Lung (tissue), 12 donors: Measurements from ENCODE around the gene PLEKHG2. TPM values are rescaled to one million over a fixed set of nuclear protein-coding genes. Genes with fewer than 3 reads are reported as not detected.

Experiments used
- ATAC-seq: fragments of 200-7000 bp; cut with Tn5 transposase; one replicate; pipeline ENCODE4 v1.9.1; 2020; ENCODE audit warnings: moderate number of reproducible peaks; ENCODE audit not compliant: insufficient read depth, low FRiP score
- DNase-seq, 3 donors: peaks; one replicate each; pipeline ENCODE4 v3.0.0-alpha.2; 2013 to 2017
- H3K27ac ChIP-seq, 2 donors: one replicate each; pipeline ENCODE4 v1.5.1; 2013; ENCODE audit warnings: mild to moderate bottlenecking in 2 of 2, moderate library complexity in 2 of 2, control low read depth in 1 of 2, inconsistent platforms in 1 of 2, low read depth in 1 of 2, low read length in 1 of 2
- H3K27me3 ChIP-seq, 3 donors: one replicate each; pipeline ENCODE4 v1.5.1; 2013; ENCODE audit warnings: low read length in 2 of 3; ENCODE audit not compliant: control insufficient read depth in 3 of 3, insufficient read depth in 3 of 3
- H3K36me3 ChIP-seq, 4 donors: one replicate each; pipeline ENCODE4 v1.5.1; 2013; ENCODE audit warnings: low read length in 4 of 4, mild to moderate bottlenecking in 1 of 4, moderate library complexity in 1 of 4; ENCODE audit not compliant: control insufficient read depth in 4 of 4, insufficient read depth in 4 of 4
- H3K4me1 ChIP-seq, 5 donors: one replicate each; pipeline ENCODE4 v1.5.1; 2013; ENCODE audit warnings: low read length in 5 of 5, mild to moderate bottlenecking in 2 of 5, moderate library complexity in 1 of 5; ENCODE audit not compliant: control insufficient read depth in 5 of 5, insufficient read depth in 5 of 5
- H3K4me3 ChIP-seq: one replicate; pipeline ENCODE4 v1.5.1; 2013; ENCODE audit warnings: mild to moderate bottlenecking, control low read depth, moderate library complexity
- H3K9ac ChIP-seq, 2 donors: one replicate each; pipeline ENCODE4 v1.5.1; 2013; ENCODE audit warnings: low read length in 2 of 2, control low read depth in 1 of 2; ENCODE audit not compliant: insufficient read depth in 1 of 2
- H3K9me3 ChIP-seq, 4 donors: one replicate each; pipeline ENCODE4 v1.5.1; 2013; ENCODE audit warnings: low read length in 3 of 4, mild to moderate bottlenecking in 1 of 4, moderate library complexity in 1 of 4; ENCODE audit not compliant: control insufficient read depth in 4 of 4, insufficient read depth in 3 of 4
- CTCF ChIP-seq: IDR thresholded peaks from 2 replicates; pipeline ENCODE4 v1.5.1; 2012; ENCODE audit warnings: mild to moderate bottlenecking; ENCODE audit errors: control extremely low read depth, extremely low read depth
- WGBS, 2 donors: extraction: QIAGEN DNeasy Blood & Tissue Kit; methylation state at CpG; one replicate each; pipeline ENCODE4 v1.1.7; 2013; 5-methylcytosine and 5-hydroxymethylcytosine counted together
- polyA plus RNA-seq, 2 donors: library from polyadenylated mRNA; stranded (reverse); fragments of 200-250 nt; gene quantifications; one replicate each; pipeline ENCODE4 v1.2.1, GENCODE V29; 2013
- total RNA-seq, 2 donors: library from RNA; depleted of rRNA in 1 of 2; stranded (reverse); fragments of >200 nt in 1 of 2; gene quantifications; one replicate each; pipeline ENCODE4 v1.2.1, GENCODE V29; 2014 to 2021
- donor health status: control.
- donor health status: control.
- donor health status: Bipolar disorder and iron deficiency.
- donor health status: healthy.
- donor health status: DM: yes; HTN: yes; CAD: no.

PLEKHG2 gene
- total and polyA plus RNA-seq, 4 donors: 15.5 to 52.7 (median 27.2) TPM

- H3K9ac ChIP-seq: no peak overlapping the region
- DNase-seq: no peak
- H3K27me3 ChIP-seq: no peaks in the 10 kb centered on the region
- H3K9me3 ChIP-seq: peaks cover 0 to 2% (median 0%) of the 10 kb centered on the region in 4 donors
- TF ChIP-seq CTCF: no peak
- no peak for ATAC-seq
- H3K4me3 ChIP-seq: no peak overlapping the region
- peaks cover 51 to 85% (median 56%) of the 10 kb centered on the region in 4 donors for H3K36me3 ChIP-seq
- H3K27ac ChIP-seq: no peak overlapping the region
- no peaks in the 10 kb centered on the region for H3K4me1 ChIP-seq
- 81 to 89% methylated on average over 8 of the region's 8 CpGs for WGBS, 2 donors
Observed at GRCh38 chr19:39471756-39472536, 59.5 kb downstream of the PLEKHG2 start.

DNA sequence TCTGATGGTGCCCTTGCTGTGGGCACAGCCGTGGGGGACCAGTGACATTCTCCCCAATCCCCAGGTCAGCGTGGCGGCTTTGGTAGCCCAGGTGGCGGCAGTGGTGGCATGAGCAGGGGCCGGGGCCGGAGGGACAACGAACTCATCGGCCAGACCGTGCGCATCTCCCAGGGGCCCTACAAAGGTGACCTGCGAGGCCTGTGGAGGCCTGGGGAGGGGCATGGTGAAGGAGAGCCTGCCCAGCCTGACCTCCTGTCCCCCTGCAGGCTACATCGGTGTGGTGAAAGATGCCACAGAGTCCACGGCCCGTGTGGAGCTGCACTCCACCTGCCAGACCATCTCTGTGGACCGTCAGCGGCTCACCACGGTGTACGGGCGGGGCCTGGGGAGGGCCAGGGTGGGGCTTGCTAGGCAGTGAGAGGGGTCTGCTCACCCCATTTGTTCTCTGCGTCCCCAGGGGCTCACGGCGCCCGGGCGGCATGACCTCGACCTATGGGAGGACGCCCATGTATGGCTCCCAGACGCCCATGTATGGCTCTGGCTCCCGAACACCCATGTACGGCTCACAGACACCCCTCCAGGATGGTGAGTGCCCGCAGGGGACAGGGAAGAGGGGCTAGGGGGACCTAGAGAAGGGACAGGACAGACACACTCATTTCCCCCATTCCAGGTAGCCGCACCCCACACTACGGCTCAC, 60.4 kb downstream of the PLEKHG2 start:
- WGBS, 2 donors: 93 to 94% methylated on average over 31 to 32 of the region's 32 CpGs
- Histone ChIP-seq H3K27ac (no peak overlapping the region), H3K36me3 (peaks cover 47 to 80% (median 56%) of the 10 kb centered on the region in 4 donors), H3K9ac (no peak overlapping the region), H3K4me3 (no peak overlapping the region), H3K9me3 (peaks cover 0 to 2% (median 0%) of the 10 kb centered on the region in 4 donors), H3K27me3 (no peaks in the 10 kb centered on the region), H3K4me1 (no peaks in the 10 kb centered on the region)
- no peak for TF ChIP-seq CTCF
- no peak for DNase-seq
- no peak for ATAC-seq

- Histone ChIP-seq H3K36me3 (peaks cover 44 to 75% (median 51%) of the 10 kb centered on the region in 4 donors), H3K9ac (no peak overlapping the region), H3K27ac (no peak overlapping the region)
Observed at GRCh38 chr19:39473443-39473960, 61.0 kb downstream of the PLEKHG2 start.

More at GRCh38 chr19:39473443-39473960, 61.0 kb downstream of the PLEKHG2 start:
- ATAC-seq: no peak
- H3K9me3 ChIP-seq: peaks cover 0 to 2% (median 0%) of the 10 kb centered on the region in 4 donors
- 90 to 91% methylated on average over 11 of the region's 11 CpGs for WGBS, 2 donors
- H3K4me1 ChIP-seq: no peaks in the 10 kb centered on the region
- no peaks in the 10 kb centered on the region for H3K27me3 ChIP-seq
- no peak for TF ChIP-seq CTCF
- DNase-seq: no peak
- no peak overlapping the region for H3K4me3 ChIP-seq
